Fibroblast of skin of scalp (primary cell): ENCODE data around the gene ZC3HAV1L.
"Not testable (repeated sequence)": the region's sequence is repeated elsewhere in the genome, so short reads cannot be mapped to it uniquely, and the experiment has no call there.

ENCODE experiments used
- DNase-seq: peaks from one replicate; pipeline ENCODE4 v3.0.0-alpha.2; 2013

The ZC3HAV1L gene

GRCh38 chr7:139011373-139011772, 24.5 kb downstream of the ZC3HAV1L start:
- DNase-seq, result no peak

- DNase-seq, result no peak
These were observed 31.3 kb downstream of the ZC3HAV1L start for GRCh38 chr7:139004321-139005090.

DNA sequence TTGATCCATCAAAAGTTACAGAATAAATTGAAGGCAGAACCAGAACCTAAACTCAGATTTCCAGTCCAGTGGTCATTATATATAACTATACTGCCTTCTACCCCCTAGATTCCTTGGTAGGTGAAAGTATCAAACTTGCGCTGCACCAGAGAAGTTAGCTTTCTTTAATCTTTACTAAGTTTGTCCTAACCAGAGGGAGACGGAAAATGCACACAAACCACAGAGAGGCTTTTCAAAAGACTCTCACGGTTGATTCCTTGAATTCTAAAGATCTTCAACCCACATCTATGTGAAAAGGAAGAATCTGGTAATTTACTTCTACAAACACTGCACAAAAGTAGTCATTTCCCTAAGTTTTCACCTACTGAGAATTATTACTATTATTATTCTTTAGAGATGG, 36.4 kb downstream of the ZC3HAV1L start:
- no peak for DNase-seq

GRCh38 chr7:138992052-138992531, 43.8 kb downstream of the ZC3HAV1L start:
- DNase-seq, result peak; percentile 58

GRCh38 chr7:138987686-138988085, 48.2 kb downstream of the ZC3HAV1L start:
- DNase-seq, result no peak

- DNase-seq, result no peak
These were observed 53.6 kb downstream of the ZC3HAV1L start for GRCh38 chr7:138982204-138982623.

GRCh38 chr7:138981332-138982203, 54.3 kb downstream of the ZC3HAV1L start, which contains the start of gene KIAA1549:
KIAA1549 (minus strand) TSS chr7:138981389; CDS start chr7:138981269, 120 bp downstream.
- DNase-seq, result peak; percentile 70

- DNase-seq, result no peak
These were observed 55.1 kb downstream of the ZC3HAV1L start for GRCh38 chr7:138980563-138981291.

DNA sequence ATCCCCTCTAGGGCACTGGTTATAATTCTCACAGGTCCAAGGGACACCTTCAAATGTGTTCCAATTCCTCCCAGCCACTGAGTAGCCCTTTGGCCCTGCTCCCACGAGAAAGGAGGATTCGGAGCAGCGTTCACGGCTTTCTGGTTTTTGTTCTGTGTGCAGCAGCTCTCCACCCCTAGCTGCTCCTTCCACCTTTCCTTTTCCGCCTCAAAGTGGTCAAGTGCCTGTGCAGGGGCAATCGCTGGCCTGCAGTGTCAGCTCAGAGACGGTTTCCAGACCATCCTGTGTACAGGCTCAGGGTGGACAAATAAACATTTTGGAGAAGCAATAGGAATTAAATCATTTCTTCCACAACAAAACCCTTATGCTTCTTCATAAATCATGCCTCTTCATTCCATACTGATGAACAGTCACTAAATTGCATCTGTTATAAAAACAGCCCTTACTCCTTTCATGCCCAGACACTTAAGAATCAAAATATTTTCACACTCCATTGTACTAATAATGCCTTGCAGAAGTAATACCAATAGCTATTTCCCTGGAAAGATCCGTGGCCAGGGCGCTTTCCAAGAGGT, 55.8 kb downstream of the ZC3HAV1L start:
- DNase-seq, result peak; percentile 13

DNA sequence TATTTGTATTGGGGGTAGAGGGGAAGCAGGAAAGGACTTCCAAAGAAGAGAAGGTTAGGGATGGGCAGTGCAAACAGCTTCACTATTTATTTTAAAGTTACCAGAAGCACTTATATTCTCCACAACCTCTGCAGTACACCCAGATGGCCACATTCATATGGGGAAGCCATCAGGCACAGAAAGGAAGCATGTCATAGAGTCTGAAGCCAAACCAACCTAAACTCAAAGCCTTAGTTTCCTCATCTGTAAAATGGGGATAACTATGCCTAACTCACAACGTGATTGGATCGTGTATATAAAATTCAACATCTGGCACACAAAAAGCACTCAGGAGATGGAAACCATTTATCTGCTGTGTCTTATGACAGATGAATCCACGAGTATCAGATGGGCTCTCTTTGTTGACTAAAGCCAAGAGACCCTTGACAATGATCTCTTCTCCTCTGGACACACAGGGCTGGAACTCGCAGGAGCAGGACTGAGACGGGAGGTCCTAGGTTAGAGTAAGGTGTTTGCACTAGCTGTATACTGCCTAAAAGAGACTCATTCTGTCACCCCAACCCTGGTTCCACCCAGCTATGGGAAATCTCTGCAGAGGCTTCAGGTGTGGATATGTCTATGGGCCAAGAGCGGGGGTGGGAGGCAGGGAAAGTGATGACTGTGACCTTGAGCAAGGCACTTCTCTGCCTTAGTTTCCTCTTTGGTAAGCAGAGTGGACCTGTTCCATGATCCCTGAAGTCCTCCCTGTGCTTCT, 56.4 kb downstream of the ZC3HAV1L start:
- peak; percentile 9 for DNase-seq

DNA sequence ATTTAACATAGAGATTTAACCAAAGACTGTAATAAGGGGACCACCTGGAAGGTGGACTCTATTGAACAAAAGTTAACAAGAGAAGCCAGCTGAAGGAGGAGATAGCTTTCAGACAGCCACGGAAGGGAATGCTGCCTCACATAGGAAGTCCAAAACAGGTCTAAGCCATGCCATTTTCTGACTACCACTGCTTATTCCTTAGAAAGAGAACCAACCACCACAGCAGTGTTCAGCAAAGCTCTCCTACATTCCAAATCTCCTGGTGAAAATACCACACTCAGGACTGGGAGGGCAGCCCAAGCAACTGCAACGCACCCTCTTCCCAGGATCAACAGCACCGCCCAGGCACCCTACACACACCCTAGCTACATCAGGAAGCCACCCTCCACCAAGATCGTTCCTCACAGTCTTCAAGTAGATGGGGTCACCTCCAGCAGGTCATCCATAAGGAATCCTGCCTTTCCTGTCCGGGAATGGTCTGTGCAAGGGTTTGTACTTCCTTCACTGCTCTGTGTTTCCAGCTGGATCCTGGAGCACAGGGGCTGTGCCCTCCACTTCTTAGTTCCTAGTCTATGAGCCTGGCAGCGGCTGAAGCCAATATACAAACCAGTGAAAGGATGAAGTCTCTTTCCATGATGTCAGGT, 57.2 kb downstream of the ZC3HAV1L start:
- DNase-seq, result no peak

DNA sequence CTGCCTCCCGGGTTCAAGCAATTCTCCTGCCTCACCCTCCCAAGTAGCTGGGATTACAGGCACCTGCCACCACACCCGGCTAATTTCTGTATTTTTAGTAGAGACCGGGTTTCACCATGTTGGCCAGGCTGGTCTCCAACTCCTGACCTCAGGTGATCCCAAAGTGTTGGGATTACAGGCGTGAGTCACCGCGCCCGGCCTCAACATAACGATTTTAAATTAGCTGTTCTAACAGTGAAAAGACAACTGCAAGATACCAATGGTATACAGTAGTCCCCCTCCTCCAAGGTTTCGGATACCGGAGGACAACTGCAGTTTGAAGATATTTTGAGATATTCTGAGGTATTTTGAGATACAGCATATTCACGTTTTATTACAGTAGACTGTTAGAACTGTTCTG, 59.7 kb downstream of the ZC3HAV1L start:
- not testable (repeated sequence) for DNase-seq
